Measurements from ENCODE around the gene CRLF3.

DNA sequence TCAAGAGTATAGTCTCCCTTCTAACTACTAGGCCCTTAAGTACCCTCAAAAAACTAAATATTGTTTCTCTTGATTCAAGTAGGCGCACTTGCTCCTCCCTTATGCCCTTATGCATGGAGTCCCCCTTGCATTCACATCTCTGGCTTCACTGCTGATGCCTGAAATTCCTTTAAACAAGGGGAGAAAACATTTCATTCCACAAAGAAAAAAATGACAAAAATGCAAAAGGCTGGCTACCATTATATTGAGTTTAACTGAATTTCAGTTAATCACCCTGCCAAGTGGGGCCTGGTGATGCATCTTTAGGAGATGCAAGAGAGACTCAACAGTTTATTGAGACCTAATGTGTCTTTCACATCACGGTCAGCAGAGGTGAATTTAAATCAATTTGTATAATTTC is 35.6 kb downstream of the CRLF3 start:
- TF ChIP-seq, protein P1, sequence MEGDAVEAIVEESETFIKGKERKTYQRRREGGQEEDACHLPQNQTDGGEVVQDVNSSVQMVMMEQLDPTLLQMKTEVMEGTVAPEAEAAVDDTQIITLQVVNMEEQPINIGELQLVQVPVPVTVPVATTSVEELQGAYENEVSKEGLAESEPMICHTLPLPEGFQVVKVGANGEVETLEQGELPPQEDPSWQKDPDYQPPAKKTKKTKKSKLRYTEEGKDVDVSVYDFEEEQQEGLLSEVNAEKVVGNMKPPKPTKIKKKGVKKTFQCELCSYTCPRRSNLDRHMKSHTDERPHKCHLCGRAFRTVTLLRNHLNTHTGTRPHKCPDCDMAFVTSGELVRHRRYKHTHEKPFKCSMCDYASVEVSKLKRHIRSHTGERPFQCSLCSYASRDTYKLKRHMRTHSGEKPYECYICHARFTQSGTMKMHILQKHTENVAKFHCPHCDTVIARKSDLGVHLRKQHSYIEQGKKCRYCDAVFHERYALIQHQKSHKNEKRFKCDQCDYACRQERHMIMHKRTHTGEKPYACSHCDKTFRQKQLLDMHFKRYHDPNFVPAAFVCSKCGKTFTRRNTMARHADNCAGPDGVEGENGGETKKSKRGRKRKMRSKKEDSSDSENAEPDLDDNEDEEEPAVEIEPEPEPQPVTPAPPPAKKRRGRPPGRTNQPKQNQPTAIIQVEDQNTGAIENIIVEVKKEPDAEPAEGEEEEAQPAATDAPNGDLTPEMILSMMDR (IDR thresholded peaks at IDR 0.05; ENCODE audit: borderline replicate concordance, extremely low read depth, low read length, poor library complexity, severe bottlenecking), result no peak
- TF ChIP-seq EZH2 (IDR thresholded peaks at IDR 0.05; ENCODE audit: borderline replicate concordance, low read depth, low read length, severe bottlenecking), result no peak

Data from DND-41 (cell line).